Uterus (tissue), 2 donors: ENCODE results near the gene HOXA6.

ENCODE experiments used
- CTCF ChIP-seq, 4 experiments: fragments of 200-600 bp in 2 of 4; fragments of 450-650 bp in 2 of 4; sonication (generic) in 2 of 4; IDR thresholded peaks; one replicate each; pipeline ENCODE4 v1.5.1; 2016 to 2019; ENCODE audit warnings: antibody characterized with exemption in 4 of 4, mild to moderate bottlenecking in 2 of 4, moderate library complexity in 1 of 4
- POLR2A ChIP-seq, 2 donors: fragments of 450-650 bp; IDR thresholded peaks; one replicate each; pipeline ENCODE4 v1.6.1; 2016; ENCODE audit warnings: antibody characterized with exemption in 2 of 2, mild to moderate bottlenecking in 1 of 2, moderate library complexity in 1 of 2

GRCh38 chr7:27182861-27183681 lies 35.5 kb upstream of the HOXA6 start:
- TF ChIP-seq CTCF (IDR thresholded peaks at IDR 0.05) (no peak), POLR2A (IDR thresholded peaks at IDR 0.05) (no peak)
